HepG2 (cell line): ENCODE results near the gene RBP5. TPM values are rescaled to one million over a fixed set of nuclear protein-coding genes. Genes with fewer than 3 reads are reported as not detected.

Experiments
- FOXA1 ChIP-seq, 2 experiments: fragments of 450-650 bp in 1 of 2; sonication (generic) in 1 of 2; formaldehyde crosslinking in 1 of 2; IDR thresholded peaks; 2 replicates each; pipeline versions ENCODE4 v1.4.0 to v1.6.1; 2016 to 2020; ENCODE audit warnings: missing genetic modification reagents in 1 of 2
- FOXK1 ChIP-seq: sonication (generic); formaldehyde crosslinking; IDR thresholded peaks from 2 replicates; pipeline ENCODE4 v1.4.0; 2020; ENCODE audit warnings: low read depth, missing genetic modification reagents, borderline replicate concordance
- GMEB1 ChIP-seq: sonication (generic); formaldehyde crosslinking; IDR thresholded peaks from 2 replicates; pipeline ENCODE4 v1.5.1; 2020; ENCODE audit warnings: missing genetic modification reagents, mild to moderate bottlenecking, borderline replicate concordance
- MIXL1 ChIP-seq: IDR thresholded peaks from 2 replicates; pipeline ENCODE4 v1.6.1; 2016
- NFKBIZ ChIP-seq: IDR thresholded peaks from 2 replicates; pipeline ENCODE4 v1.6.1; 2018; ENCODE audit warnings: missing genetic modification reagents, missing compliant biosample characterization
- PRDM10 ChIP-seq: sonication (generic); formaldehyde crosslinking; IDR thresholded peaks from 2 replicates; pipeline ENCODE4 v1.4.0; 2020; ENCODE audit warnings: low read depth, missing genetic modification reagents
- SMC3 ChIP-seq: IDR thresholded peaks from 2 replicates; pipeline ENCODE4 v1.6.1; 2011; ENCODE audit warnings: low read length, improper control_type of control experiment
- SUZ12 ChIP-seq: fragments of 150-350 bp; IDR thresholded peaks from 2 replicates; pipeline ENCODE4 v1.6.1; 2014; ENCODE audit warnings: low read depth, low read length
- WIZ ChIP-seq: sonication (generic); formaldehyde crosslinking; IDR thresholded peaks from 2 replicates; pipeline ENCODE4 v1.5.1; 2020; ENCODE audit warnings: mild to moderate bottlenecking, missing genetic modification reagents
- ZBTB38 ChIP-seq: sonication (generic); formaldehyde crosslinking; IDR thresholded peaks from 2 replicates; pipeline ENCODE4 v1.5.1; 2020; ENCODE audit warnings: mild to moderate bottlenecking, missing genetic modification reagents
- ZNF7 ChIP-seq: IDR thresholded peaks from 2 replicates; pipeline ENCODE4 v1.6.1; 2016; ENCODE audit warnings: missing biosample characterization, missing genetic modification reagents
- polyA plus RNA-seq, 8 experiments: library from polyadenylated mRNA; depleted of rRNA in 3 of 8; stranded (reverse) in 7 of 8; unstranded in 1 of 8; fragments of >200 nt; fragmentation: Illumina TruSeq in 4 of 8; extraction: Trizol in 4 of 8; gene quantifications; 2 replicates each; pipeline versions ENCODE4 v1.2.1 to v1.2.3, GENCODE V29; 2011 to 2016; ENCODE audit warnings: low read depth in 4 of 8, missing spikeins in 1 of 8, mixed read lengths in 1 of 8; ENCODE audit not compliant: insufficient read depth in 1 of 8
- total RNA-seq, 5 experiments: library from RNA; depleted of rRNA; stranded (reverse); fragments of >200 nt; fragmentation: Illumina TruSeq; extraction: Trizol; gene quantifications; 2 replicates each; pipeline ENCODE4 v1.2.3, GENCODE V29; 2016; ENCODE audit warnings: low read depth in 1 of 5
- TF ChIP-seq, protein P1 (sequence below): sonication (generic); formaldehyde crosslinking; IDR thresholded peaks from 2 replicates; pipeline ENCODE4 v1.9.0; 2021; ENCODE audit warnings: missing genetic modification reagents, borderline replicate concordance
- TF ChIP-seq, protein P2 (sequence below): sonication (generic); formaldehyde crosslinking; IDR thresholded peaks from one replicate; pipeline ENCODE4 v1.5.1; 2020; ENCODE audit warnings: mild to moderate bottlenecking, missing genetic modification reagents; ENCODE audit errors: not compliant biosample characterization

Gene RBP5
- total and polyA plus RNA-seq, 2 of the 13 experiments (the other 11 are each of a cell fraction or from before 2014, with no cell fraction given) = 13.8 to 19.8 TPM

DNA sequence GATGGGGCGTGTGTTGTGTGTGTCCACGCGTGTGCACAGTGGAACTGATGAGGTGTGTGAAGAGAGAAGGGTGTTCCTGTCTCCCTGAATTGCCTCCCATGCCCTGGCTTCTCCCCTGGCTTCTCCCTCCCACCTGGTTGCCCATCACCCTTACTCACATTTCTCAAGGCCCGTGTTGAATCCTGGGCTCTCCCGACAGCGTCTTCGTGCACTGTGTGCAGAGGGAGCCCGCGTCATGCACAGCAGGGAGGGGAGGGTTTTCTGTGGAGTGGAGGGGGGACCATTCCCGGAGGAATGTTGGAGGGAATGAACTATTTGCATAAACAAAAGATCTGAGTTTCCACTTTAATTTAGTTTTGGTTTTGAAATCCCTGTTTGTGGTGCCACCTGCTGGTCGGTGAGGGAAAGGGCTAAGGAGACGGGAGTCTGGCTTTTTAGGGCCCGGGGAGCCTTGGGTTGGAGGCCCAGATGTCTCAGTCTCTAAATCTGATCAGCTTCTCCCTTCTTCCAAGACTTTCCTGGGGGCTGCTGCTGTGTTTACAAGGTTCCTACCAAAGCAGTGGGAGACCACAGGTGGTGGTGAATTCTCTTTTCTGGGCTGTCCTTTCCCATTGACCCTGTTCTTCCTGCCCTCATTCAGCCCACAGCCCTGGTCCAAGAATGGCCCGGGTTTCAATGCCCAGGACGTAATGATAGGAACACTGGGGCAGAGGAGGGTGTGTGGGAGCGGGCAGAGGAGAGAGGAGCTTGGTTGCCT lies 36.3 kb downstream of the RBP5 start, which contains the start of gene C1R (continued):
- TF ChIP-seq, protein P1, sequence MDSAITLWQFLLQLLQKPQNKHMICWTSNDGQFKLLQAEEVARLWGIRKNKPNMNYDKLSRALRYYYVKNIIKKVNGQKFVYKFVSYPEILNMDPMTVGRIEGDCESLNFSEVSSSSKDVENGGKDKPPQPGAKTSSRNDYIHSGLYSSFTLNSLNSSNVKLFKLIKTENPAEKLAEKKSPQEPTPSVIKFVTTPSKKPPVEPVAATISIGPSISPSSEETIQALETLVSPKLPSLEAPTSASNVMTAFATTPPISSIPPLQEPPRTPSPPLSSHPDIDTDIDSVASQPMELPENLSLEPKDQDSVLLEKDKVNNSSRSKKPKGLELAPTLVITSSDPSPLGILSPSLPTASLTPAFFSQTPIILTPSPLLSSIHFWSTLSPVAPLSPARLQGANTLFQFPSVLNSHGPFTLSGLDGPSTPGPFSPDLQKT (CRISPR knock-in tag) = no peak
- no peak for TF ChIP-seq ZNF7 (CRISPR knock-in tag)
- TF ChIP-seq GMEB1 (CRISPR knock-in tag) = 0 out of 2 replicates have a peak, but pooled peaks have one; percentile 27
- TF ChIP-seq MIXL1 (CRISPR knock-in tag) = no peak
- peak; percentile 83 for TF ChIP-seq SMC3
- 0 out of 2 replicates have a peak, but pooled peaks have one; percentile 8 for TF ChIP-seq PRDM10 (CRISPR knock-in tag)
- no peak for TF ChIP-seq WIZ (CRISPR knock-in tag)
- TF ChIP-seq, protein P2, sequence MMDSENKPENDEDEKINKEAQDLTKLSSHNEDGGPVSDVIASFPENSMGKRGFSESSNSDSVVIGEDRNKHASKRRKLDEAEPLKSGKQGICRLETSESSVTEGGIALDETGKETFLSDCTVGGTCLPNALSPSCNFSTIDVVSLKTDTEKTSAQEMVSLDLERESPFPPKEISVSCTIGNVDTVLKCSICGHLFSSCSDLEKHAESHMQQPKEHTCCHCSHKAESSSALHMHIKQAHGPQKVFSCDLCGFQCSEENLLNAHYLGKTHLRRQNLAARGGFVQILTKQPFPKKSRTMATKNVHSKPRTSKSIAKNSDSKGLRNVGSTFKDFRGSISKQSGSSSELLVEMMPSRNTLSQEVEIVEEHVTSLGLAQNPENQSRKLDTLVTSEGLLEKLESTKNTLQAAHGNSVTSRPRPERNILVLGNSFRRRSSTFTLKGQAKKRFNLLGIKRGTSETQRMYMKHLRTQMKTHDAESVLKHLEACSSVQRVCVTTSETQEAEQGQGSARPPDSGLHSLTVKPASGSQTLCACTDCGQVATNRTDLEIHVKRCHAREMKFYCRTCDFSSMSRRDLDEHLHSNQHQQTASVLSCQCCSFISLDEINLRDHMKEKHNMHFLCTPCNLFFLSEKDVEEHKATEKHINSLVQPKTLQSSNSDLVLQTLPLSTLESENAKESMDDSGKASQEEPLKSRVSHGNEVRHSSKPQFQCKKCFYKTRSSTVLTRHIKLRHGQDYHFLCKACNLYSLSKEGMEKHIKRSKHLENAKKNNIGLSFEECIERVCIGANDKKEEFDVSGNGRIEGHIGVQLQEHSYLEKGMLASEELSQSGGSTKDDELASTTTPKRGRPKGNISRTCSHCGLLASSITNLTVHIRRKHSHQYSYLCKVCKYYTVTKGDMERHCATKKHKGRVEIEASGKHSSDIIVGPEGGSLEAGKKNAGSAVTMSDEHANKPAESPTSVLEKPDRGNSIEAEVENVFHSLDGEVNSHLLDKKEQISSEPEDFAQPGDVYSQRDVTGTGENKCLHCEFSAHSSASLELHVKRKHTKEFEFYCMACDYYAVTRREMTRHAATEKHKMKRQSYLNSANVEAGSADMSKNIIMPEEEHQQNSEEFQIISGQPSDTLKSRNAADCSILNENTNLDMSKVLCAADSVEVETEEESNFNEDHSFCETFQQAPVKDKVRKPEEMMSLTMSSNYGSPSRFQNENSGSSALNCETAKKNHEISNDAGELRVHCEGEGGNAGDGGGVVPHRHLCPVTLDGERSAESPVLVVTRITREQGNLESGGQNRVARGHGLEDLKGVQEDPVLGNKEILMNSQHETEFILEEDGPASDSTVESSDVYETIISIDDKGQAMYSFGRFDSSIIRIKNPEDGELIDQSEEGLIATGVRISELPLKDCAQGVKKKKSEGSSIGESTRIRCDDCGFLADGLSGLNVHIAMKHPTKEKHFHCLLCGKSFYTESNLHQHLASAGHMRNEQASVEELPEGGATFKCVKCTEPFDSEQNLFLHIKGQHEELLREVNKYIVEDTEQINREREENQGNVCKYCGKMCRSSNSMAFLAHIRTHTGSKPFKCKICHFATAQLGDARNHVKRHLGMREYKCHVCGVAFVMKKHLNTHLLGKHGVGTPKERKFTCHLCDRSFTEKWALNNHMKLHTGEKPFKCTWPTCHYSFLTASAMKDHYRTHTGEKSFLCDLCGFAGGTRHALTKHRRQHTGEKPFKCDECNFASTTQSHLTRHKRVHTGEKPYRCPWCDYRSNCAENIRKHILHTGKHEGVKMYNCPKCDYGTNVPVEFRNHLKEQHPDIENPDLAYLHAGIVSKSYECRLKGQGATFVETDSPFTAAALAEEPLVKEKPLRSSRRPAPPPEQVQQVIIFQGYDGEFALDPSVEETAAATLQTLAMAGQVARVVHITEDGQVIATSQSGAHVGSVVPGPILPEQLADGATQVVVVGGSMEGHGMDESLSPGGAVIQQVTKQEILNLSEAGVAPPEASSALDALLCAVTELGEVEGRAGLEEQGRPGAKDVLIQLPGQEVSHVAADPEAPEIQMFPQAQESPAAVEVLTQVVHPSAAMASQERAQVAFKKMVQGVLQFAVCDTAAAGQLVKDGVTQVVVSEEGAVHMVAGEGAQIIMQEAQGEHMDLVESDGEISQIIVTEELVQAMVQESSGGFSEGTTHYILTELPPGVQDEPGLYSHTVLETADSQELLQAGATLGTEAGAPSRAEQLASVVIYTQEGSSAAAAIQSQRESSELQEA (CRISPR knock-in tag) = peak; percentile 58
- no peak for TF ChIP-seq FOXK1
- no peak for TF ChIP-seq ZBTB38 (CRISPR knock-in tag)
- TF ChIP-seq FOXA1 (IDR thresholded peaks at IDR 0.05) = no peak
- no peak for TF ChIP-seq FOXA1 (CRISPR knock-in tag; IDR thresholded peaks at IDR 0.05)
- no peak for TF ChIP-seq SUZ12
- no peak for TF ChIP-seq NFKBIZ
